K562 (cell line): ENCODE measurements around the gene MARK3. TPM values are rescaled to one million over a fixed set of nuclear protein-coding genes. Genes with fewer than 3 reads are reported as not detected.

ENCODE experiments used
- ATAC-seq: fragments of 200-7000 bp; cut with Tn5 transposase; 3 replicates; pipeline ENCODE4 v1.9.1; 2020; ENCODE audit warnings: moderate library complexity
- BruUV-seq: library from RNA; stranded (reverse); fragments of 400-500 nt; replicated peaks from 2 replicates; lab custom pipeline; 2021; lab: Mats Ljungman, UMichigan
- CTCF ChIA-PET: fragments of 300-600 bp; formaldehyde crosslinking; extraction: SDS; loops from one replicate; lab custom pipeline; 2021; ENCODE audit warnings: low intra/inter-chr PET ratio; lab: Yijun Ruan, JAX
- POLR2A ChIA-PET: fragments of 300-600, 350-650 bp; sonication (Branson Sonifier 250); formaldehyde crosslinking; extraction: SDS; loops from one replicate; lab custom pipeline; 2021; ENCODE audit warnings: antibody characterized with exemption, inconsistent platforms; lab: Yijun Ruan, JAX
- DNase-seq, 4 experiments: peaks; one replicate each; pipeline versions ENCODE4 v3.0.0 to v3.0.0-alpha.2; 2011 to 2018; ENCODE audit warnings: low spot score in 3 of 4, mixed read lengths in 3 of 4; ENCODE audit errors: extremely low read depth in 1 of 4
- FAIRE-seq: peaks from 2 replicates; lab custom pipeline; 2011; peaks lifted over from hg19 to GRCh38; lab: Jason Lieb, UNC
- H2AFZ ChIP-seq: 2 replicates; pipeline ENCODE4 v1.6.0; 2011; ENCODE audit warnings: low read depth, low read length, control low read depth, inconsistent platforms
- H3K27ac ChIP-seq: fragments of 200-600 bp; 3 replicates; pipeline ENCODE4 v1.8.0; 2011; ENCODE audit warnings: low read depth, mild to moderate bottlenecking, control low read depth, inconsistent platforms, low read length, moderate library complexity, mixed read lengths; ENCODE audit errors: extremely low read depth
- H3K27me3 ChIP-seq, 2 experiments: fragments of 300-600 bp in 1 of 2; 2 replicates in 1 of 2; 3 replicates in 1 of 2; pipeline versions ENCODE4 v1.6.0 to v1.8.0; 2011; ENCODE audit warnings: inconsistent platforms in 2 of 2, low read length in 2 of 2, mild to moderate bottlenecking in 1 of 2, mixed read lengths in 1 of 2, moderate library complexity in 1 of 2; ENCODE audit not compliant: control insufficient read depth in 2 of 2, insufficient read depth in 2 of 2
- H3K36me3 ChIP-seq: fragments of 300-600 bp; 3 replicates; pipeline ENCODE4 v1.8.0; 2011; ENCODE audit warnings: mild to moderate bottlenecking, low read length, inconsistent platforms; ENCODE audit not compliant: control insufficient read depth, insufficient read depth
- H3K4me1 ChIP-seq, 2 experiments: fragments of 200-600 bp in 1 of 2; replicated peaks in 1 of 2; 2 replicates in 1 of 2; 3 replicates in 1 of 2; pipeline versions ENCODE4 v1.5.1 to v1.8.0; 2011; ENCODE audit warnings: inconsistent platforms in 2 of 2, low read length in 2 of 2, mild to moderate bottlenecking in 1 of 2, mixed read lengths in 1 of 2, moderate library complexity in 1 of 2; ENCODE audit not compliant: control insufficient read depth in 2 of 2, insufficient read depth in 2 of 2
- H3K4me2 ChIP-seq: 2 replicates; pipeline ENCODE4 v1.6.1; 2011; ENCODE audit warnings: low read length, control low read depth, inconsistent platforms, mixed read lengths; ENCODE audit not compliant: insufficient read depth
- H3K4me3 ChIP-seq: fragments of 200-600 bp; sonication (generic), shearing (Covaris generic); 2 replicates; pipeline ENCODE4 v1.5.1; 2016; ENCODE audit warnings: control low read depth, inconsistent platforms
- H3K79me2 ChIP-seq: fragments of 200-600 bp; 3 replicates; pipeline ENCODE4 v1.8.0; 2011; ENCODE audit warnings: low read length, inconsistent platforms; ENCODE audit not compliant: control insufficient read depth, insufficient read depth
- H3K9ac ChIP-seq, 2 experiments: 2 replicates each; pipeline versions ENCODE4 v1.6.0 to v1.6.1; 2011; ENCODE audit warnings: low read depth in 2 of 2, low read length in 2 of 2, control low read depth in 1 of 2, inconsistent platforms in 1 of 2, mild to moderate bottlenecking in 1 of 2, mixed read lengths in 1 of 2; ENCODE audit not compliant: insufficient read depth in 1 of 2
- H3K9me1 ChIP-seq: one replicate; pipeline ENCODE4 v1.6.0; 2011; ENCODE audit warnings: inconsistent platforms, mild to moderate bottlenecking, low read length, moderate library complexity; ENCODE audit not compliant: control insufficient read depth, insufficient read depth
- H3K9me3 ChIP-seq: replicated peaks from 2 replicates; pipeline ENCODE4 v1.5.1; 2011; ENCODE audit warnings: low read depth, low read length, inconsistent platforms; ENCODE audit not compliant: control insufficient read depth, insufficient read depth
- H4K20me1 ChIP-seq: replicated peaks from 2 replicates; pipeline ENCODE4 v1.6.1; 2011; ENCODE audit warnings: low read length, inconsistent platforms, mixed read lengths; ENCODE audit not compliant: control insufficient read depth, insufficient read depth
- CBX2 ChIP-seq: fragments of 200-600 bp; sonication (generic); IDR thresholded peaks from one replicate; pipeline ENCODE4 v1.6.1; 2012; ENCODE audit warnings: mild to moderate bottlenecking, low read length, inconsistent platforms; ENCODE audit not compliant: insufficient read depth, poor library complexity, severe bottlenecking
- CSDE1 ChIP-seq, 2 experiments: fragments of 450-650 bp; IDR thresholded peaks; 2 replicates each; pipeline ENCODE4 v1.6.1; 2016; ENCODE audit warnings: mild to moderate bottlenecking in 1 of 2
- EZH2 ChIP-seq: IDR thresholded peaks from 2 replicates; pipeline ENCODE4 v1.6.1; 2012; ENCODE audit warnings: low read depth, mild to moderate bottlenecking, inconsistent platforms, low read length, borderline replicate concordance
- MTA1 ChIP-seq: fragments of 450-650 bp; IDR thresholded peaks from 2 replicates; pipeline ENCODE4 v1.6.1; 2017; ENCODE audit warnings: borderline replicate concordance
- POLR3A ChIP-seq: IDR thresholded peaks from 2 replicates; pipeline ENCODE4 v1.6.1; 2011; ENCODE audit warnings: borderline replicate concordance, mild to moderate bottlenecking, moderate library complexity; ENCODE audit not compliant: insufficient read length, insufficient read depth; ENCODE audit errors: extremely low read depth
- RAD21 ChIP-seq, 2 experiments: fragments of 250-450 bp in 1 of 2; fragments of 450-650 bp in 1 of 2; sonication (Bioruptor Pico) in 1 of 2; formaldehyde crosslinking in 1 of 2; IDR thresholded peaks in 1 of 2; conservative IDR thresholded peaks in 1 of 2; 2 replicates each; pipeline versions ENCODE4 v1.4.0 to v1.8.0; 2020 to 2022; ENCODE audit warnings: mild to moderate bottlenecking in 2 of 2, moderate library complexity in 1 of 2
- TCF3 ChIP-seq: sonication (generic); formaldehyde crosslinking; IDR thresholded peaks from 2 replicates; pipeline ENCODE4 v1.4.0; 2020; ENCODE audit warnings: mild to moderate bottlenecking, missing genetic modification reagents
- U2AF1 ChIP-seq: fragments of 200-400 bp; formaldehyde crosslinking; optimal IDR thresholded peaks from 2 replicates; pipeline ENCODE3; 2017; ENCODE audit warnings: mild to moderate bottlenecking, low read depth, low read length, moderate library complexity
- ZNF3 ChIP-seq: fragments of 250-450 bp; sonication (Bioruptor Pico); IDR thresholded peaks from 2 replicates; pipeline ENCODE4 v1.5.0; 2021; ENCODE audit warnings: mild to moderate bottlenecking, moderate library complexity
- ZNF431 ChIP-seq: sonication (generic); formaldehyde crosslinking; IDR thresholded peaks from 2 replicates; pipeline ENCODE4 v1.8.0; 2022; ENCODE audit warnings: mild to moderate bottlenecking, missing genetic modification reagents
- WGBS: fragments of 100-300 bp; shearing (Covaris generic); methylation state at CpG from one replicate; pipeline ENCODE4 v1.1.6; 2016; ENCODE audit warnings: low coverage, mixed read lengths; ENCODE audit not compliant: insufficient coverage; ENCODE audit errors: missing lambda C conversion rate; 5-methylcytosine and 5-hydroxymethylcytosine counted together
- in situ Hi-C: fragments of 300-500 bp; cut with MboI; formaldehyde crosslinking; loops from 4 replicates; pipeline ENCODE4 v1.15.0; 2018; ENCODE audit warnings: inconsistent platforms, mixed read lengths
- intact Hi-C: fragments of 100-400 bp; cut with micrococcal nuclease; formaldehyde crosslinking; loops from 2 replicates; pipeline ENCODE4 v1.14.2; 2022
- polyA plus RNA-seq, 8 experiments: library from polyadenylated mRNA; depleted of rRNA in 4 of 8; stranded (reverse) in 5 of 8; unstranded in 3 of 8; fragments of >200 nt; fragmentation: Nextera tagmentation in 2 of 8; fragmentation: Illumina TruSeq in 1 of 8; extraction: Ambion mirVana in 2 of 8; extraction: Trizol in 1 of 8; gene quantifications; 2 replicates each; pipeline versions ENCODE4 v1.2.1 to v1.2.3, GENCODE V29; 2011 to 2014; ENCODE audit warnings: inconsistent platforms in 1 of 8, missing spikeins in 1 of 8
- total RNA-seq, 7 experiments: library from RNA; depleted of rRNA in 6 of 7; stranded (reverse); fragments of >200 nt in 6 of 7; fragmentation: Illumina TruSeq in 2 of 7; extraction: Trizol in 2 of 7; gene quantifications; 2 replicates each; pipeline versions ENCODE4 v1.2.1 to v1.2.3, GENCODE V29; 2011 to 2021; ENCODE audit warnings: low replicate concordance in 1 of 7
- TF ChIP-seq, protein P1 (sequence below): fragments of 250-450 bp; sonication (Bioruptor Pico); IDR thresholded peaks from 2 replicates; pipeline ENCODE4 v1.5.0; 2021; ENCODE audit warnings: mild to moderate bottlenecking, borderline replicate concordance
- TF ChIP-seq, protein P2 (sequence below): IDR thresholded peaks from 2 replicates; pipeline ENCODE4 v1.6.1; 2011; ENCODE audit not compliant: insufficient read length; ENCODE audit errors: extremely low read depth
- TF ChIP-seq, protein P3 (sequence below): fragments of 450-650 bp; IDR thresholded peaks from 2 replicates; pipeline ENCODE4 v1.6.1; 2017; ENCODE audit warnings: mild to moderate bottlenecking, moderate library complexity
- TF ChIP-seq, protein P4 (sequence below): fragments of 250-450 bp; sonication (Bioruptor Pico); IDR thresholded peaks from 2 replicates; pipeline ENCODE4 v1.8.0; 2021; ENCODE audit warnings: mild to moderate bottlenecking, moderate library complexity

Gene MARK3
- total and polyA plus RNA-seq, 9 of the 15 experiments (the other 6 are each of a cell fraction or from before 2014, with no cell fraction given) = 10.1 to 68.7 (median 56.3) TPM

DNA sequence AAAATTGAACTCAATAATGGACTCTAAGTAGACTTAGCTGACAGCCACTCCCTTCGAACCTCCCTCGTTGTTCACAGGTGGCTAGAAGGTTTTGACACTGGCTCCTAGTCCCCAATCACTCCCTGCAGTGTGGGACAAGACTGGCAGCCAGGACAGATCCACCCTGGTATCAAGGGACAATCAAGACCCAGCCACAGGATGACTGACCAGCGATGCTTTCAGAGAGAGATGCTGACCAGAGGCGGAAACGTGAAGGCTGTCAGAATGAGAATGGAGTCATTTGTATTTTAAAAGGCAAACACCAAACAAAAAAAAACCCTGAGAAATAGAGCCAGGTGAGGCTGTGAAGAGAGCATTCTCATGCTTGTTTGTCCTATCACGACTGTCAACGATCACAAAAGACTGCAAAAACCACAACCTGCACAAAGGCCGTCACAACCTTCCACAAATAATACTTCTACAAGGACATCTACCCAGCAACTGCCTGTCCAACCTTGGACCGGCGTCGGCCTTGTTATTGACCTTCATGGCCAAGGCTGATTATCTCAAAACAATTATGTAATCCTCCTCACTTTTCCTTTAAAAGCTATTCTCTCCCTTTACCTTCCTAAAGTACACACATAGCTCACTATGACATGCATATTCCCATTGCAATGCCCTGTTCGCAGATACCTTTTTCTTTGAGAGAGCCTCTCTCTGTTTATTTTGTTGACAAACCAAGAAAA lies 38.0 kb upstream of the MARK3 start (continued):
- TF ChIP-seq, protein P1, sequence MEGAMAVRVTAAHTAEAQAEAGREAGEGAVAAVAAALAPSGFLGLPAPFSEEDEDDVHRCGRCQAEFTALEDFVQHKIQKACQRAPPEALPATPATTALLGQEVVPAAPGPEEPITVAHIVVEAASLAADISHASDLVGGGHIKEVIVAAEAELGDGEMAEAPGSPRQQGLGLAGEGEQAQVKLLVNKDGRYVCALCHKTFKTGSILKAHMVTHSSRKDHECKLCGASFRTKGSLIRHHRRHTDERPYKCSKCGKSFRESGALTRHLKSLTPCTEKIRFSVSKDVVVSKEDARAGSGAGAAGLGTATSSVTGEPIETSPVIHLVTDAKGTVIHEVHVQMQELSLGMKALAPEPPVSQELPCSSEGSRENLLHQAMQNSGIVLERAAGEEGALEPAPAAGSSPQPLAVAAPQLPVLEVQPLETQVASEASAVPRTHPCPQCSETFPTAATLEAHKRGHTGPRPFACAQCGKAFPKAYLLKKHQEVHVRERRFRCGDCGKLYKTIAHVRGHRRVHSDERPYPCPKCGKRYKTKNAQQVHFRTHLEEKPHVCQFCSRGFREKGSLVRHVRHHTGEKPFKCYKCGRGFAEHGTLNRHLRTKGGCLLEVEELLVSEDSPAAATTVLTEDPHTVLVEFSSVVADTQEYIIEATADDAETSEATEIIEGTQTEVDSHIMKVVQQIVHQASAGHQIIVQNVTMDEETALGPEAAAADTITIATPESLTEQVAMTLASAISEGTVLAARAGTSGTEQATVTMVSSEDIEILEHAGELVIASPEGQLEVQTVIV (CRISPR knock-in tag) = no peak
- no peak for TF ChIP-seq CBX2

DNA sequence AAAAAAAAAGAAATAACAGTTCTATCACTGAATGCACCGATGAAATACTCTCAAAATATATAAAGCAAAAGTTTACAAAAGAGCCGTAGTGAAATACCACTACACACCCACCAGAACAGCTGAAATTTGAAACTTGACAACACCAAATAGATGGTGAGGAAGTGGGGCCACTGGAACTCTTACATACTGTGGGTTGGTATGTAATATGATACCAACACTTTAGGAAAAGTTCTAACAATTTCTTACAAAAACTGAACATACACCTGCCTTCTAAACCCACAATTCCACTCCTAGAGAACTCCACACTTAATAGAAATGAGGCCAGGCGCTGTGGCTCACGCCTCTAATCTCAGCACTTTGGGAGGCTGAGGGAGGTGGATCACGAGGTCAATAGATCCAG lies 37.1 kb upstream of the MARK3 start:
- H3K9me1 ChIP-seq = no peaks in the 10 kb centered on the region
- H3K27me3 ChIP-seq = no peaks in the 10 kb centered on the region
- intact Hi-C loops = no loop called here
- H3K9ac ChIP-seq = no peak overlapping the region
- H3K79me2 ChIP-seq = no peaks in the 10 kb centered on the region
- H3K4me3 ChIP-seq = no peak overlapping the region
- H4K20me1 ChIP-seq = no peaks in the 10 kb centered on the region; the same call in 1 of the 2 replicates
- peaks cover 19% of the 10 kb centered on the region for H3K36me3 ChIP-seq
- WGBS = 50% methylated on average over 3 of the region's 5 CpGs
- POLR2A ChIA-PET = interaction anchor here (1.1 to 9.2 kb wide), 6 partner anchors 7 to 47 kb away, joined by 3 to 98 read pairs (median 10); no protein-coding TSS in a partner anchor
- CTCF ChIA-PET = no interaction called here
- no peak for DNase-seq
- in situ Hi-C loops = no loop called here
- no peak overlapping the region for H3K27ac ChIP-seq
- no peaks in the 10 kb centered on the region for H3K9me3 ChIP-seq
- TF ChIP-seq ZNF3 (no peak), EZH2 (no peak), TCF3 (CRISPR knock-in tag) (no peak), U2AF1 (no peak), ZNF431 (CRISPR knock-in tag) (no peak), MTA1 (no peak), CSDE1 (IDR thresholded peaks at IDR 0.05) (no peak), POLR3A (no peak), RAD21 (CRISPR knock-in tag; conservative IDR thresholded peaks at IDR 0.05 in 1 of 2, IDR thresholded peaks at IDR 0.05 in 1 of 2) (no peak)
- TF ChIP-seq, protein P2, sequence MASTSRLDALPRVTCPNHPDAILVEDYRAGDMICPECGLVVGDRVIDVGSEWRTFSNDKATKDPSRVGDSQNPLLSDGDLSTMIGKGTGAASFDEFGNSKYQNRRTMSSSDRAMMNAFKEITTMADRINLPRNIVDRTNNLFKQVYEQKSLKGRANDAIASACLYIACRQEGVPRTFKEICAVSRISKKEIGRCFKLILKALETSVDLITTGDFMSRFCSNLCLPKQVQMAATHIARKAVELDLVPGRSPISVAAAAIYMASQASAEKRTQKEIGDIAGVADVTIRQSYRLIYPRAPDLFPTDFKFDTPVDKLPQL = no peak
- TF ChIP-seq, protein P3, sequence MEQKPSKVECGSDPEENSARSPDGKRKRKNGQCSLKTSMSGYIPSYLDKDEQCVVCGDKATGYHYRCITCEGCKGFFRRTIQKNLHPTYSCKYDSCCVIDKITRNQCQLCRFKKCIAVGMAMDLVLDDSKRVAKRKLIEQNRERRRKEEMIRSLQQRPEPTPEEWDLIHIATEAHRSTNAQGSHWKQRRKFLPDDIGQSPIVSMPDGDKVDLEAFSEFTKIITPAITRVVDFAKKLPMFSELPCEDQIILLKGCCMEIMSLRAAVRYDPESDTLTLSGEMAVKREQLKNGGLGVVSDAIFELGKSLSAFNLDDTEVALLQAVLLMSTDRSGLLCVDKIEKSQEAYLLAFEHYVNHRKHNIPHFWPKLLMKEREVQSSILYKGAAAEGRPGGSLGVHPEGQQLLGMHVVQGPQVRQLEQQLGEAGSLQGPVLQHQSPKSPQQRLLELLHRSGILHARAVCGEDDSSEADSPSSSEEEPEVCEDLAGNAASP = no peak
- TF ChIP-seq, protein P4, sequence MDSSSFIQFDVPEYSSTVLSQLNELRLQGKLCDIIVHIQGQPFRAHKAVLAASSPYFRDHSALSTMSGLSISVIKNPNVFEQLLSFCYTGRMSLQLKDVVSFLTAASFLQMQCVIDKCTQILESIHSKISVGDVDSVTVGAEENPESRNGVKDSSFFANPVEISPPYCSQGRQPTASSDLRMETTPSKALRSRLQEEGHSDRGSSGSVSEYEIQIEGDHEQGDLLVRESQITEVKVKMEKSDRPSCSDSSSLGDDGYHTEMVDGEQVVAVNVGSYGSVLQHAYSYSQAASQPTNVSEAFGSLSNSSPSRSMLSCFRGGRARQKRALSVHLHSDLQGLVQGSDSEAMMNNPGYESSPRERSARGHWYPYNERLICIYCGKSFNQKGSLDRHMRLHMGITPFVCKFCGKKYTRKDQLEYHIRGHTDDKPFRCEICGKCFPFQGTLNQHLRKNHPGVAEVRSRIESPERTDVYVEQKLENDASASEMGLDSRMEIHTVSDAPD = no peak
- H2AFZ ChIP-seq = no peak overlapping the region
- ATAC-seq = no peak
- no TSS peak for BruUV-seq
- peaks cover 0 to 5% of the 10 kb centered on the region in 2 experiments; a peak in 3 of 5 replicates for H3K4me1 ChIP-seq
- no peak overlapping the region for H3K4me2 ChIP-seq
- FAIRE-seq = no peak
